Loucy (cell line): Measurements from ENCODE around the gene ERCC6L.

ENCODE experiments used
- EZH2phosphoT487 ChIP-seq: fragments of 200-600 bp; IDR thresholded peaks from 2 replicates; pipeline ENCODE4 v1.6.1; 2018; ENCODE audit warnings: antibody characterized with exemption, mild to moderate bottlenecking, moderate library complexity, borderline replicate concordance
- TF ChIP-seq, protein P1 (sequence below): fragments of 200-600 bp; sonication (generic); conservative IDR thresholded peaks from 2 replicates; pipeline ENCODE4 v1.5.1; 2014; ENCODE audit warnings: mild to moderate bottlenecking, antibody characterized with exemption, low read length

DNA sequence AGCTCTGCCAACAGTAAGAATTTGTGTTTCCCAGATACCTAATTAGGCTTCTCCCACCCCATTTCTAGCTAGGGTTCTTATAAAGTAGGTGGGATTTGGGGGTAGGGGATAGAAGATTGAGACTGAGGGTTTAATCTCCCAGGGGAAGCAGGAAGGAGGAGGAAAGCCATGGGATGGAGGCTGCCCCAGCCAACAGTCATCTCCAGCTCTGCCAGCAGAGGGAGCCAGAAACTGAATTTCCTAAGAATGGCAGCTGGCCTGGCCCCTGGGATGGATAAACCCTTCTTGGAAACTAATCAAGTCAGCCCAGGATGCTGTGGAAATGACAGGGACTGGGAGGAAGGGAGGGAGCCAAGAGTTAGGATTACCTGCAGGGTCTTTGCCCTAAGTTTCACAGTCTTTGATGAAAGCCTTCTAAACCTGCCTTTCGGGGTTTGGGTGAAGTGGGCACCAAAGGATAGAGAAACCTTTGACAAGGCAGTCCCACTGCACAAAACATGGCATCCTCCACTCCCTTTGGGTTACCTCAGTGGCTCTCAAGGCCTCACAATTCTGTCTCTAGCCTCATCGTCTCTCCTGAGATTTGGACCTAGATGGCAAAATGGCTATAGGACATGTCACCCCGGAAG, 6.7 kb upstream of the ERCC6L start:
- TF ChIP-seq, protein P1, sequence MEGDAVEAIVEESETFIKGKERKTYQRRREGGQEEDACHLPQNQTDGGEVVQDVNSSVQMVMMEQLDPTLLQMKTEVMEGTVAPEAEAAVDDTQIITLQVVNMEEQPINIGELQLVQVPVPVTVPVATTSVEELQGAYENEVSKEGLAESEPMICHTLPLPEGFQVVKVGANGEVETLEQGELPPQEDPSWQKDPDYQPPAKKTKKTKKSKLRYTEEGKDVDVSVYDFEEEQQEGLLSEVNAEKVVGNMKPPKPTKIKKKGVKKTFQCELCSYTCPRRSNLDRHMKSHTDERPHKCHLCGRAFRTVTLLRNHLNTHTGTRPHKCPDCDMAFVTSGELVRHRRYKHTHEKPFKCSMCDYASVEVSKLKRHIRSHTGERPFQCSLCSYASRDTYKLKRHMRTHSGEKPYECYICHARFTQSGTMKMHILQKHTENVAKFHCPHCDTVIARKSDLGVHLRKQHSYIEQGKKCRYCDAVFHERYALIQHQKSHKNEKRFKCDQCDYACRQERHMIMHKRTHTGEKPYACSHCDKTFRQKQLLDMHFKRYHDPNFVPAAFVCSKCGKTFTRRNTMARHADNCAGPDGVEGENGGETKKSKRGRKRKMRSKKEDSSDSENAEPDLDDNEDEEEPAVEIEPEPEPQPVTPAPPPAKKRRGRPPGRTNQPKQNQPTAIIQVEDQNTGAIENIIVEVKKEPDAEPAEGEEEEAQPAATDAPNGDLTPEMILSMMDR: peak; percentile 79
- TF ChIP-seq EZH2phosphoT487: no peak
